Astrocyte of the hippocampus (primary cell): ENCODE results near the gene ANKRD65.
"Not testable (repeated sequence)": the region's sequence is repeated elsewhere in the genome, so short reads cannot be mapped to it uniquely, and the experiment has no call there.

ENCODE experiments used
- DNase-seq: peaks from one replicate; pipeline ENCODE4 v3.0.0; 2011; ENCODE audit warnings: low read depth, low spot score

Gene ANKRD65

GRCh38 chr1:1430992-1431844 lies 10.1 kb upstream of the ANKRD65 start:
- no peak for DNase-seq

DNA sequence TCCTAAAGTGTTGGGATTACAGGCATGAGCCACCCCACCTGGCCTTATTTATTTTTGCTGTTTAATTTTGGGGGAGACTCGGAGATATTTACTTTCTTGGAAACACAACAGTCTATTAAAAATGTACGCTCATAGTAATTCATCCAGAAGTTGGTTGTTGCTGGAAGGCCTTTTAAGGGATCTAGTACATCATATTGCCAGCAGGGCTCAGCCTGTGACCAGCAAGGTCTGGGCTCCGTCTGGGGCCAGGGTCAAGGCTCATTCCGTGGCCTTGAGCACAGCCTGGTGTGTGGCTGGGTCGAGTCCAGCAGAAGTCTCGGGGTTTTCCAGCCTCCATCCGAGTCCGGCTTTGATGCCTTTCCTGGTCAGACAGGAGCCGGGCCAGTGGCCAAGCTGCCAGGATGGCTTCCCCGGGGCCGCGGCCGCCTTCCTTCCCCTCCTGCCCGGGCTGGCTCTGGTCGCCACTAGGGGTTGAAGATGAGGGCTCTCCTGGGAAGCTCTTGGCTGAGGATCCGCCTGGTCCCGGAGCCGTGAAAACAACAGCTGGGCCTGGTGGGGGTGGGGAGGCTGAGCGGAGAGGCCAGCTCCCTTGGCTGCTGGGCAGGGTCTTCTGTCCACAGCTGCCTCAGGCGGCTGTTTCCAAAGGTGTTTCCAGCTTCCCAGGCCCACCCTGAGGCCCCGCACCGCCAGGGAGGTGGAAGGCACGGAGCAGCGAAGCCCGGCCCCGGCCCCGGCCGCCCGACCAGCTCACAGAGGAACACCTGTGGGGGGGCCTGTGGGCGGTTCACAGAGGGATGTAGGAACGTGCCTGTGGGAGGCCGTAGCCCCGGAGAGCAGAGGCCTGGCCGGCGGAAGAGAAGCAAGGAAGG lies 9.3 kb upstream of the ANKRD65 start:
- peak; percentile 87 for DNase-seq

DNA sequence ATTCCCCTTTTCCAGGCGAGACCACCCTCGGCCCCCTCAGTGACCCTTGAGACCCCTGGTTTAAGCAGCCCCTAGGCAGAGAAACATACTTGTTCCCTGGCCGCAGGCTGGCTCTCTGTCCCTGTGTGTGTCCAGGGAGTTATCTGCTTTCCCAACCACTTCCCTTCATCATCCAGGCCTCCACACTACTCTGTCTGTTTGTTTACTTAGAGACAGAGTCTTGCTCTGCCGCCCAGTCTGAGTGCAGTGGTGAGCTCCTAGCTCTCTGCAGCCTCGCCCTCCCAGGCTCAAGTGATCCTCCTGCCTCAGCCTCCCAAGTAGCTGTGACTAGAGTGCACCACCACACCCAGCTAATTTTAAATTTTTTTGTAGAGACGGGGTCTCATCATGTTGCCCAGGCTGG lies 8.6 kb upstream of the ANKRD65 start:
- DNase-seq: no peak

DNA sequence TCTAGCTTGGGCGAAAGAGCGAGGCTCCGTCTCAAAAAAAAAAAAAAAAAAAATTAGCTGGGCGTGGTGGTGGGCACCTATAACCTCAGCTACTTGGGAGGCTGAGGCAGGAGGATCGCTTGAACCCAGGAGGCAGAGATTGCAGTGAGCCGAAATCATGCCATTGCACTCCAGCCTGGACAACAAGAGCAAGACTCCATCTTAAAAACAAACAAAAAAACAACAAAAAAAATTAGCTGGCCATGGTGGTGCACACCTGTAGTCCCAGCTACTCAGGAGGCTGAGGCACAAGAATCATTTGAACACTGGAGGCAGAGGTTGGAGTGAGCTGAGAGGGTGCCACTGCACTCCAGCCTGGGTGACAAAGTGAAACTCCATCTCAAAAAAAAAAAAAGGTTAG lies 7.9 kb upstream of the ANKRD65 start:
- DNase-seq: not testable (repeated sequence)

GRCh38 chr1:1428174-1428573 lies 7.1 kb upstream of the ANKRD65 start:
- no peak for DNase-seq

DNA sequence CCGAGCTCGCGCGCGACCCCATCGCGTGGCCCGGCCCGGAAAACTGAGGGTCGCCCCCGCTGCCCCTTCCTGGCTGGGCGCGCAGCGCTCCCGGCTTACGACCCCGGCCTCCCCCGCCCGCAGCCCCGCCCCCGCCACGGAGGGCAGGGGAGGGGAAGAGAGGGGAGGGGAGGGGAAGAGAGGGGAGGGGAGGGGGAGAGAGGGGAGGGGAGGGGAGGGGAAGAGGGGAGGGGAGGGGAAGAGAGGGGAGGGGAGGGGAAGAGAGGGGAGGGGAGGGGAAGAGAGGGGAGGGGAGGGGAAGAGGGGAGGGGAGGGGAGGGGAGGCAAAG lies 6.7 kb upstream of the ANKRD65 start:
- no peak for DNase-seq

GRCh38 chr1:1427106-1427819 lies 6.2 kb upstream of the ANKRD65 start:
- DNase-seq: peak; percentile 52

GRCh38 chr1:1426496-1427105 lies 5.5 kb upstream of the ANKRD65 start:
- no peak for DNase-seq

GRCh38 chr1:1425753-1426495 lies 4.8 kb upstream of the ANKRD65 start:
- DNase-seq: no peak

DNA sequence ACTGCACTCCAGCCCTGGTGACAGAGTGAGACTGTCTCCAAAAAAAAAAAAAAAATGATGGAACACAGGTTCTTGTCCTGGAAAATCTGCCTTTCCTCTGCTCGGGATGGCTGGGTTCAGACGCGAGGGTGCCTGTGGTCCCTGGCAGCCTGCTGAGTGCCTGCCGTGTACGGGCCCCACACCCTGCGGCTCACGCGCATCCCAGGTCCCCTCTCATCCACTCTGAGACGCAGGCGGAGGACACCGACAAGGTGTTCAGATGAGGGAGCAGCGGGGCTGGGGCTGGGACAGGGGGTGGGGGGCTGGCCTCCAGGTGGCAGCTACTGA lies 4.3 kb upstream of the ANKRD65 start:
- no peak for DNase-seq

DNA sequence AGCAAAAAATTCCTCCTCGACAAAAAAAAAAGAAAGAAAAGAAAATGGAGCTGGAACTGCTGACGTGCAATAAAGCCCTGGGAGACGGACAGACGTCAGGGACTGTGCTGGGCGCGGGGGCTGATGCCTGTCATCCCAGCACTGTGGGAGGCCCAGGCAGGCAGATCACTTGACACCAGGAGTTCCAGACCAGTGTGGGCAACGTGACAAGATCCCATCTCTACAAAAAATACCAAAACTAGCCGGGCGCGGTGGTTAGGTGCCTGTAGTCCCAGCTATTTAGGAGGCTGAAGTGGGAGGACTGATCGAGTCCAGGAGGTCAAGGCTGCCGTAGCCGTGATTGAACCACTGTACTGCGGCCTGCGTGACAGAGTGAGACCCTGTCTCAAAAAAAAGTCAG lies 3.6 kb upstream of the ANKRD65 start:
- DNase-seq: no peak

- no peak for DNase-seq
These were observed 2.1 kb upstream of the ANKRD65 start for GRCh38 chr1:1423245-1423597.

- DNase-seq: peak; percentile 69
These were observed 1.6 kb upstream of the ANKRD65 start for GRCh38 chr1:1422465-1423244.

GRCh38 chr1:1421907-1422464 lies 910 bp upstream of the ANKRD65 start:
- no peak for DNase-seq

GRCh38 chr1:1420654-1421141 lies 378 bp downstream of the ANKRD65 start:
- DNase-seq: no peak

- peak; percentile 62 for DNase-seq
These were observed 1.0 kb downstream of the ANKRD65 start for GRCh38 chr1:1419813-1420653.

DNA sequence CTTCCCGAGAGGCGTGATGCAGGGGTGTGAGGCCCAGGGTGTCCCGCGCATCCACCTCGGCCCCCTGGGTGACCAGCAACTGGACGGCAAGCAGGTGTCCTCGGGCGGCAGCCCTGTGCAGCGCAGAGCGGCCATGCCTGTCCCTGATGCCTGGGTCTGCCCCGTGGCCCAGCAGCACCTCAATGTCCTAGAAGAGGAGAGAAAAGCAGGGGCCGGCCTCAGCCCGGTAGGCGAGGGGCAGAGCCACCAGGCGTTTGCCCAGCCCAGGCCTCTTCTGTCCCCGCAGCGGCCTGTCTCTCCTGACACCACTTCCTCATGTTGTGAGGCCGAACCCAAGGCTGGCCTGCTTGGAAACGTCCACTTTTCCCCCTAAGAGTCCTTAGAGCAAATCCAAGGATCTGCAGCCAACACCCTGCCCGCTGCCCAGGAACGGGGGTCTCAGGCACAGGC lies 1.7 kb downstream of the ANKRD65 start:
- no peak for DNase-seq

- no peak for DNase-seq
These were observed 2.4 kb downstream of the ANKRD65 start for GRCh38 chr1:1418464-1419362.
